ENCODE measurements around the gene NLGN1.

The NLGN1 gene

GRCh38 chr3:173622166-173622565 is 224.6 kb downstream of the NLGN1 start:
- Histone ChIP-seq H3K4me3 (ENCODE audit: low read length) (no peak overlapping the region), H3K9me3 (ENCODE audit: control insufficient read depth, insufficient read depth, low read length) (no peaks in the 10 kb centered on the region), H3K36me3 (ENCODE audit: control insufficient read depth, insufficient read depth, low read length) (no peaks in the 10 kb centered on the region), H3K27ac (ENCODE audit: low read length) (no peak overlapping the region), H3K27me3 (ENCODE audit: control insufficient read depth, insufficient read depth, low read length) (no peaks in the 10 kb centered on the region), H3K4me1 (ENCODE audit: control insufficient read depth, insufficient read depth, low read length) (no peaks in the 10 kb centered on the region)
- DNase-seq (ENCODE audit: low read depth, low spot score) = no peak
- WGBS (ENCODE audit: insufficient coverage, insufficient read length) = no CpG with 5 or more reads among the region's 1 CpG

GRCh38 chr3:173624086-173624485 is 226.5 kb downstream of the NLGN1 start:
- H3K27ac ChIP-seq (ENCODE audit: low read length) = no peak overlapping the region

DNA sequence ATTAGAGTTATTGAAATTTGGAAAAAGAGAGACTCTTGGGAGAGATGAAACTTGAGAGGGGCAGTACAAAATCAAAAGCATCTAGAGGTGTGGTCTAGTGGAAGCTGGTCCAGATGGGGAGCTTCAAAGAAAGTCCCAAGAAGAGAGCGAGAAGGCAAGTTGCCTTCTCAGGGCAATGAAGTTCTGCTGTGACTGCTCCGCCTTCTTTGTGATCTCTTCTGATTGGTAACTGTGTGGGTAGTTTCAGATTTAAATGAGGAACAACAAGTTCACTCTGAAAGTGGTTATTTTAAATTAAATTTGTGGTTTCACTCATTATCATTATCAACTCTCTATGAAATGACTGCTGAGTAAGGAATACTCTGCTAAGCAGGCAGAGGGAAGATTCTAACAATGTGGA is 233.3 kb downstream of the NLGN1 start:
- DNase-seq (ENCODE audit: low read depth, low spot score) = no peak
- no peaks in the 10 kb centered on the region for H3K27me3 ChIP-seq (ENCODE audit: control insufficient read depth, insufficient read depth, low read length)
- no peak overlapping the region for H3K27ac ChIP-seq (ENCODE audit: low read length)
- no peaks in the 10 kb centered on the region for H3K9me3 ChIP-seq (ENCODE audit: control insufficient read depth, insufficient read depth, low read length)
- H3K4me3 ChIP-seq (ENCODE audit: low read length) = no peak overlapping the region
- no peaks in the 10 kb centered on the region for H3K4me1 ChIP-seq (ENCODE audit: control insufficient read depth, insufficient read depth, low read length)
- H3K36me3 ChIP-seq (ENCODE audit: control insufficient read depth, insufficient read depth, low read length) = no peaks in the 10 kb centered on the region
- no CpG with 5 or more reads among the region's 2 CpGs for WGBS (ENCODE audit: insufficient coverage, insufficient read length)

More at GRCh38 chr3:173624086-173624485, 226.5 kb downstream of the NLGN1 start:
- H3K4me1 ChIP-seq (ENCODE audit: control insufficient read depth, insufficient read depth, low read length) = no peaks in the 10 kb centered on the region
- H3K36me3 ChIP-seq (ENCODE audit: control insufficient read depth, insufficient read depth, low read length) = no peaks in the 10 kb centered on the region
- no peaks in the 10 kb centered on the region for H3K9me3 ChIP-seq (ENCODE audit: control insufficient read depth, insufficient read depth, low read length)
- no peak for DNase-seq (ENCODE audit: low read depth, low spot score)
- no CpG with 5 or more reads among the region's 3 CpGs for WGBS (ENCODE audit: insufficient coverage, insufficient read length)
- H3K27me3 ChIP-seq (ENCODE audit: control insufficient read depth, insufficient read depth, low read length) = no peaks in the 10 kb centered on the region
- H3K4me3 ChIP-seq (ENCODE audit: low read length) = no peak overlapping the region

- Histone ChIP-seq H3K4me3 (ENCODE audit: low read length) (no peak overlapping the region), H3K9me3 (ENCODE audit: control insufficient read depth, insufficient read depth, low read length) (no peaks in the 10 kb centered on the region), H3K27ac (ENCODE audit: low read length) (no peak overlapping the region), H3K36me3 (ENCODE audit: control insufficient read depth, insufficient read depth, low read length) (no peaks in the 10 kb centered on the region), H3K27me3 (ENCODE audit: control insufficient read depth, insufficient read depth, low read length) (no peaks in the 10 kb centered on the region), H3K4me1 (ENCODE audit: control insufficient read depth, insufficient read depth, low read length) (no peaks in the 10 kb centered on the region)
- DNase-seq (ENCODE audit: low read depth, low spot score) = no peak
Measured at GRCh38 chr3:173632945-173633344, 235.4 kb downstream of the NLGN1 start.

- Histone ChIP-seq H3K36me3 (ENCODE audit: control insufficient read depth, insufficient read depth, low read length) (no peaks in the 10 kb centered on the region), H3K4me3 (ENCODE audit: low read length) (no peak overlapping the region), H3K4me1 (ENCODE audit: control insufficient read depth, insufficient read depth, low read length) (no peaks in the 10 kb centered on the region), H3K27me3 (ENCODE audit: control insufficient read depth, insufficient read depth, low read length) (no peaks in the 10 kb centered on the region), H3K9me3 (ENCODE audit: control insufficient read depth, insufficient read depth, low read length) (no peaks in the 10 kb centered on the region), H3K27ac (ENCODE audit: low read length) (no peak overlapping the region)
- no peak for DNase-seq (ENCODE audit: low read depth, low spot score)
- WGBS (ENCODE audit: insufficient coverage, insufficient read length) = 100% methylated on average over 3 of the region's 6 CpGs
Measured at GRCh38 chr3:173635826-173636225, 238.3 kb downstream of the NLGN1 start.

DNA sequence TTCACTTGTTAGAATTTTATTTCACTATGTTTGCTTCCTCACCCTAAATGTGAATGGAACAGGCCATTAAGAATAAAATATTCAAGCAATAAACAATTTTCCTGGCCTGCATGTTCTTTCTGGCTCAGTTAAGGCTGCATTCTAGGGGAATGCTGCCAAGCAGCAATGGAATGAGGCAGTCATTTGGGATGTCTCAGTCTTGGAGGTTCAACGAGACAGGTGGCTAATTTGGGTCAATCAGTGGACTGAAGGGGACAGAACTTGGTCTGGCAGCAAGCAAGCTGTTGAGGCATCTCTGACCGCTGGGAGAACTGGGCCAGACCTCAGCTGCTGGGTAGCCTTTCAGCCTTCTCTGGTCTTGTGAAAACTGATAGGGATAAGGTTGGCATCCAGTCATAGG is 241.6 kb downstream of the NLGN1 start:
- H3K36me3 ChIP-seq (ENCODE audit: control insufficient read depth, insufficient read depth, low read length) = no peaks in the 10 kb centered on the region
- no CpG with 5 or more reads among the region's 2 CpGs for WGBS (ENCODE audit: insufficient coverage, insufficient read length)
- no peaks in the 10 kb centered on the region for H3K4me1 ChIP-seq (ENCODE audit: control insufficient read depth, insufficient read depth, low read length)
- no peak for DNase-seq (ENCODE audit: low read depth, low spot score)
- H3K27ac ChIP-seq (ENCODE audit: low read length) = no peak overlapping the region
- H3K27me3 ChIP-seq (ENCODE audit: control insufficient read depth, insufficient read depth, low read length) = no peaks in the 10 kb centered on the region
- H3K9me3 ChIP-seq (ENCODE audit: control insufficient read depth, insufficient read depth, low read length) = no peaks in the 10 kb centered on the region
- H3K4me3 ChIP-seq (ENCODE audit: low read length) = no peak overlapping the region

DNA sequence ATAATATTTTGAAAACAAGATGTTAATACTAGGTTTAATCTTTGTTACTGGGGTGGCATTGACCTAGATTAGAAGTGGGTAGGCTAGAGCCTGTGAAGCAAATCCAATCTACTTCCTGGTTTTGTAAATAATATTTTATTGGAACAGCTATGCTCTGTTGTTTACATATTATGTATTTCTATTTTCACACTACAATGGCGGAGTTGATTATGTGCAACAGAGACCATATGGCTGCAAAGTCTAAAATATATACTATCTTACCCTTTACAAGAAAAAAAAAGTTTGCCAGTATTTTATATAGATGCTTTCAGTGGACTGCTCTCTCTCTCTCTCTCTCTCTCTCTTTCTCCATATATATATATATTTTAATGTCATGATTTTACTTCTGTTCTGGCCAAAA is 244.2 kb downstream of the NLGN1 start:
- no peak for DNase-seq (ENCODE audit: low read depth, low spot score)
- Histone ChIP-seq H3K27ac (ENCODE audit: low read length) (no peak overlapping the region), H3K9me3 (ENCODE audit: control insufficient read depth, insufficient read depth, low read length) (no peaks in the 10 kb centered on the region), H3K27me3 (ENCODE audit: control insufficient read depth, insufficient read depth, low read length) (no peaks in the 10 kb centered on the region), H3K36me3 (ENCODE audit: control insufficient read depth, insufficient read depth, low read length) (no peaks in the 10 kb centered on the region), H3K4me1 (ENCODE audit: control insufficient read depth, insufficient read depth, low read length) (no peaks in the 10 kb centered on the region), H3K4me3 (ENCODE audit: low read length) (no peak overlapping the region)
- WGBS (ENCODE audit: insufficient coverage, insufficient read length) = no CpG with 5 or more reads among the region's 1 CpG

DNA sequence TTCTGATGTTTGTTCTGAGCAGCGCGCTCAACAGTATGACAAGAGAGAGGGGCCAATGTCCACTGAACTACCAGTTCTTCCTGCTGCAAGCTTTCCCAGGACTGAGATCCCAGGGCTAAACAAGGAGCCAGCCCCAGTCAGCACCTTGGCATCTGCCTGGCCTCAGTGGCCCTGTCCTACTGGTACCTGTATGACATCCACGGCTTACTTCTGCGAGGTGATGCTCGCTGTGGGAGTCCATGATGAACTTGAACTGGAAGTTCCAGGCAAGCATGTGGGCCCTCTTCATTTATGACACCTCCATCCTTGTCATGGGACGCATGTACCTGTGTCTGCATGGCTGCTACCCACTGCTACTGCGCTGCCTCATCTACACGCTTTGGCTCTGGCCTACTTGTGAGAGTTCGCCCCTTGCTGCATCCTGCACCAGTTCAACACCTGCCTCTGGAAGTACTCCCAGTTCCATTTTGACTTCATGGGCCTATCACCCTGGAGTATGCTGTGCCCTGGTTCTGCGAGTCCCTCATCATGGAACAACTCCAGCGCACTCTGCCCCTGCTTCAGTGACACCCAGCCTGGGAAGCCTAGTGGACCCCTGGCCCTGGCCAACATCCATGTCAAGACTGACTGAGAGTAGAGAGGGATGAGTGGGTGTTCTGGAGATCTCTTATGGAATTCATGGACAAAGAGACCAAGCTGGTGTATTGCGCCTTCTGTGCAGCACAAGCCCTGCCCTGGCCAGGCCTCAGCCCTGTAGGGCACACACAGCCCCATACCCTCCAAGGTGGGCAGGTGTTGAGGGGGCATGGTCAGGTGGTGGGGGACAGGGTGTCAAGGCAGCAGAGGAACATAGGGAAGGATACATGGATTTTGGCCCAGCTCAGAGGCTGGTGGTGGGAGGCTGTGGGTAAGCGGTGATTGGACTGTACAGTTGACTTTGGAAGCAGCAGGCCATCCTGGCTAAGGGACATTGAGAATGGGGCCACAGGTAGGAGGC is 246.8 kb downstream of the NLGN1 start:
- H3K4me3 ChIP-seq (ENCODE audit: low read length) = no peak overlapping the region
- DNase-seq (ENCODE audit: low read depth, low spot score) = no peak
- H3K27me3 ChIP-seq (ENCODE audit: control insufficient read depth, insufficient read depth, low read length) = no peaks in the 10 kb centered on the region
- H3K9me3 ChIP-seq (ENCODE audit: control insufficient read depth, insufficient read depth, low read length) = no peaks in the 10 kb centered on the region
- H3K4me1 ChIP-seq (ENCODE audit: control insufficient read depth, insufficient read depth, low read length) = no peaks in the 10 kb centered on the region
- no CpG with 5 or more reads among the region's 13 CpGs for WGBS (ENCODE audit: insufficient coverage, insufficient read length)
- H3K36me3 ChIP-seq (ENCODE audit: control insufficient read depth, insufficient read depth, low read length) = no peaks in the 10 kb centered on the region
- H3K27ac ChIP-seq (ENCODE audit: low read length) = no peak overlapping the region

DNA sequence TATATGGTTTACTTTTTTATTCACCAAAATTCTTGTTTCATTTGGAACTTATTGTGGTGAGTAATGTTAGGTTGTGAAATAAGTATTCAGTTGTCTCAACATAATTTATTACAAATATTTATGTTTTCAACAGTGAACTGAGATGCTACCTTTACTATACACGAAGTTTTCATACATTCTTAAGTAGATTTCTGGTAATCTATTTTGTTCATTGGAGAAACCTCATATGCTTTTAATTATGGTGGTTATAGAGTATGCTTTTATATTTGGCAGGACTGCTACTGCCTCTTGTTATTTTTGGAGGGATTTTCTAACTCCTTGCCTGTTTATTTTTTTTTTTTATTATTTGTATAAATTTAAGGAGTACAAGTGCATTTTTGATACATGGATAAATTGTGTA is 253.1 kb downstream of the NLGN1 start:
- Histone ChIP-seq H3K27ac (ENCODE audit: low read length) (no peak overlapping the region), H3K9me3 (ENCODE audit: control insufficient read depth, insufficient read depth, low read length) (no peaks in the 10 kb centered on the region), H3K4me3 (ENCODE audit: low read length) (no peak overlapping the region), H3K27me3 (ENCODE audit: control insufficient read depth, insufficient read depth, low read length) (no peaks in the 10 kb centered on the region), H3K36me3 (ENCODE audit: control insufficient read depth, insufficient read depth, low read length) (no peaks in the 10 kb centered on the region), H3K4me1 (ENCODE audit: control insufficient read depth, insufficient read depth, low read length) (no peaks in the 10 kb centered on the region)
- WGBS (ENCODE audit: insufficient coverage, insufficient read length) = no CpG with 5 or more reads among the region's 1 CpG
- no peak for DNase-seq (ENCODE audit: low read depth, low spot score)

DNA sequence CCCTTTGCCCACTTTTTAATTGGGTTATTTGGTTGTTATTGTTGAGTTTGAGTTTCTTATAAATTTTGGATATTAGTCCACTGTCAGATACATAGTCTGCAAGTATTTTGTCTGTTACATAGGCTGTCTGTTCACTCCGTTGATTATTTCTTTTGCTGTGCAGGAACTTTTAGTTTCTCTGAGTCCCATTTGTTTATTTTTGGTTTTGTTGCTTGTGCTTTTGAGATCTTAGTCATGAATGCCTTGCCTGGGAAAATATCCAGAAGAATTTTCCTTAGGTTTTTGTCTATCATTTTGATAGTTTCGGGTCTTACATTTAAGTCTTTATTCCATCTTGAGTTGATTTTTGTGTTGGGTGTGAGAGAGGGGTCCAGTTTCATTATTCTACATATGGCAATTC is 254.5 kb downstream of the NLGN1 start:
- no CpG with 5 or more reads among the region's 2 CpGs for WGBS (ENCODE audit: insufficient coverage, insufficient read length)
- no peaks in the 10 kb centered on the region for H3K9me3 ChIP-seq (ENCODE audit: control insufficient read depth, insufficient read depth, low read length)
- H3K4me1 ChIP-seq (ENCODE audit: control insufficient read depth, insufficient read depth, low read length) = no peaks in the 10 kb centered on the region
- H3K4me3 ChIP-seq (ENCODE audit: low read length) = no peak overlapping the region
- H3K27ac ChIP-seq (ENCODE audit: low read length) = no peak overlapping the region
- no peaks in the 10 kb centered on the region for H3K36me3 ChIP-seq (ENCODE audit: control insufficient read depth, insufficient read depth, low read length)
- no peaks in the 10 kb centered on the region for H3K27me3 ChIP-seq (ENCODE audit: control insufficient read depth, insufficient read depth, low read length)
- no peak for DNase-seq (ENCODE audit: low read depth, low spot score)

DNA sequence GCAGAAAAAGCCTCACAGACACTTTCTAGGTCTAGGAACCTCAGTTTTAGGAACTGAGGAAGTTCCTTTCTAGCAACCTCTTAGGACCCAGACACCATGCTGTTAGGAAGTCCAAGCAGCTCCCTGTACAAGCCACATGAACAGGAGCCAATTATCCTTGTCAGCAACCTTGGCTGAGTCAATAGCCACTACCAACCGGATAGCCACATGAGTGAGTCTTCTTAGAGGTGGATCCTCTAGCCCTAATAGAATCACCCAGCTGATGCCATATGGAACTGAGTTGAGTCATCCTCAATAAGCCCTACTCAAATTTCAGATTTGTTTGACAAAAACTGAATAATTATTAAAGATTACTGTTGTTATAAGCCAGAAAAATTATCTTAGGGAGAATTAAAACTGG is 256.2 kb downstream of the NLGN1 start:
- no peaks in the 10 kb centered on the region for H3K9me3 ChIP-seq (ENCODE audit: control insufficient read depth, insufficient read depth, low read length)
- WGBS (ENCODE audit: insufficient coverage, insufficient read length) = no CpG with 5 or more reads among the region's 1 CpG
- no peak overlapping the region for H3K4me3 ChIP-seq (ENCODE audit: low read length)
- no peak overlapping the region for H3K27ac ChIP-seq (ENCODE audit: low read length)
- H3K27me3 ChIP-seq (ENCODE audit: control insufficient read depth, insufficient read depth, low read length) = no peaks in the 10 kb centered on the region
- no peak for DNase-seq (ENCODE audit: low read depth, low spot score)
- H3K4me1 ChIP-seq (ENCODE audit: control insufficient read depth, insufficient read depth, low read length) = no peaks in the 10 kb centered on the region
- H3K36me3 ChIP-seq (ENCODE audit: control insufficient read depth, insufficient read depth, low read length) = no peaks in the 10 kb centered on the region
